Measurements from ENCODE around the gene WDR3.

The WDR3 gene

DNA sequence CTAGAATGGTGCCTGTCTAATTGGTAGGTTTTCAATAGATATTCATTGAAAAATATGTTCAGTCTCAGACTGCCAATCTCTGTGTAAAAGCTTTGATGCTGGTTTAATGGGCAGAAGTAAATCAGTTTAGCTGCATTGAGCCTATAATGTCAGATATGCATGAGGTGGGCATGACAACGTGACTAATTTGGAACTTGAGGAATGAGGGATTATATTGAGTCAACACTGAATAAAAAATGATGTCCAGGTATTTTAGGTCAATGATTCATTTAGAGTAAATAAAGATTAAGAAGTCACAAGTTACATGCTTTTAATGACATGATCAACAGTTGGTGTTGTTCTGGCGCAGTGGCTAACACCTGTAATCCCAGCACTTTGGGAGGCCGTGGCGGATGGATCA, 3.0 kb downstream of the WDR3 start:
- DNase-seq (ENCODE audit: low spot score) = no peak
- H3K27ac ChIP-seq (replicated peaks; ENCODE audit: low read length) = no peak overlapping the region
- no peak overlapping the region for H3K9ac ChIP-seq (ENCODE audit: low read depth, low read length, poor library complexity)
- H3K4me3 ChIP-seq (ENCODE audit: low read length in 2 of 2) = no peak overlapping the region
- no CpG with 5 or more reads among the region's 4 CpGs for WGBS, 2 donors (ENCODE audit: extremely low coverage in 2 of 2, insufficient read length in 2 of 2, insufficient replicate concordance in 1 of 2)
- no peak overlapping the region for H4K8ac ChIP-seq (ENCODE audit: low read depth, low read length)
- H3K23ac ChIP-seq (ENCODE audit: low read depth, low read length, poor library complexity) = no peak overlapping the region
- no peak overlapping the region for H2BK15ac ChIP-seq (ENCODE audit: low read length)
- H3K27me3 ChIP-seq (ENCODE audit: control insufficient read depth in 3 of 3, insufficient read depth in 3 of 3, low read depth in 1 of 3, low read length in 3 of 3) = no peaks in the 10 kb centered on the region
- H3K18ac ChIP-seq (ENCODE audit: low read length) = no peak overlapping the region
- peaks cover 2 to 52% of the 10 kb centered on the region in 2 donors for H3K36me3 ChIP-seq (replicated peaks in 1 of 2; ENCODE audit: control insufficient read depth in 2 of 2, insufficient read depth in 2 of 2, low read length in 2 of 2)
- peaks cover 9% of the 10 kb centered on the region for H3K79me1 ChIP-seq (ENCODE audit: low read depth, low read length)
- H2BK120ac ChIP-seq (ENCODE audit: low read depth, low read length) = no peak overlapping the region
- H3K4ac ChIP-seq (ENCODE audit: low read length) = no peak overlapping the region
- no peak overlapping the region for H2AFZ ChIP-seq (ENCODE audit: low read length)
- no peak overlapping the region for H2AK5ac ChIP-seq (ENCODE audit: low read depth, low read length)
- H3K4me2 ChIP-seq (ENCODE audit: insufficient read depth, low read length, poor library complexity, severe bottlenecking) = no peak overlapping the region
- H3K14ac ChIP-seq (ENCODE audit: low read length) = no peak overlapping the region
- peaks cover 0 to 2% of the 10 kb centered on the region in 2 donors for H3K9me3 ChIP-seq (replicated peaks in 1 of 2; ENCODE audit: control insufficient read depth in 2 of 2, insufficient read depth in 1 of 2, low read depth in 1 of 2, low read length in 2 of 2)
- peaks cover 5 to 9% of the 10 kb centered on the region in 2 donors for H3K4me1 ChIP-seq (ENCODE audit: control insufficient read depth in 2 of 2, insufficient read depth in 1 of 2, low read depth in 1 of 2, low read length in 2 of 2)
- H2BK5ac ChIP-seq (ENCODE audit: low read length) = no peak overlapping the region
- H2BK12ac ChIP-seq (ENCODE audit: low read length) = no peak overlapping the region
- no peak overlapping the region for H4K91ac ChIP-seq (ENCODE audit: low read depth, low read length, poor library complexity)

DNA sequence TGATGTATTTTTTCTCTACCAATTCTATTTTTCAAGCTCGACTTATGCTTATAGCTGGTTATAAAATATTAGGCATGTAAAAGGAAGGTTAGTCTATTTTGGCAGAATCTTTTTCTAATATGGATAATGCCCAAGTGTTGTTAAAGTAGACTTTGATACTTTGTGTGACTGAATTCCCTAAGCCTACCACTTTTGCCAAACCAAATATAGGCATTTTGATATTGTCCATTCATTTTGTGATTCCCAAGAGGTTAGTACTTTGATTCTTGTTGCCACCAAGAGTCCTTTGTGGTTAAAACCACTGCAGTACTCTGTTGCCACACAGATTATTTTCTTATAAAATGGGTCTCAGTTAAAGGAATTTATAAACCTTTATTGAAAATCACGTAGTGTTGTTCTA, 4.2 kb downstream of the WDR3 start:
- peaks cover 2 to 9% of the 10 kb centered on the region in 2 donors for H3K4me1 ChIP-seq (ENCODE audit: control insufficient read depth in 2 of 2, insufficient read depth in 1 of 2, low read depth in 1 of 2, low read length in 2 of 2)
- H3K9me3 ChIP-seq (replicated peaks in 1 of 2; ENCODE audit: control insufficient read depth in 2 of 2, insufficient read depth in 1 of 2, low read depth in 1 of 2, low read length in 2 of 2) = peaks cover 0 to 2% of the 10 kb centered on the region in 2 donors
- H3K18ac ChIP-seq (ENCODE audit: low read length) = no peak overlapping the region
- peaks cover 8 to 64% of the 10 kb centered on the region in 2 donors for H3K36me3 ChIP-seq (replicated peaks in 1 of 2; ENCODE audit: control insufficient read depth in 2 of 2, insufficient read depth in 2 of 2, low read length in 2 of 2)
- no peak overlapping the region for H2BK12ac ChIP-seq (ENCODE audit: low read length)
- H3K14ac ChIP-seq (ENCODE audit: low read length) = no peak overlapping the region
- no peak overlapping the region for H3K4ac ChIP-seq (ENCODE audit: low read length)
- 100% methylated on average over 1 of the region's 2 CpGs; no CpG with 5 or more reads in 1 of the 2 donors for WGBS, 2 donors (ENCODE audit: extremely low coverage in 2 of 2, insufficient read length in 2 of 2, insufficient replicate concordance in 1 of 2)
- no peaks in the 10 kb centered on the region for H3K27me3 ChIP-seq (ENCODE audit: control insufficient read depth in 3 of 3, insufficient read depth in 3 of 3, low read depth in 1 of 3, low read length in 3 of 3)
- no peak overlapping the region for H2BK15ac ChIP-seq (ENCODE audit: low read length)
- H3K4me3 ChIP-seq (ENCODE audit: low read length in 2 of 2) = no peak overlapping the region
- no peak overlapping the region for H4K91ac ChIP-seq (ENCODE audit: low read depth, low read length, poor library complexity)
- H2BK5ac ChIP-seq (ENCODE audit: low read length) = no peak overlapping the region
- H2AK5ac ChIP-seq (ENCODE audit: low read depth, low read length) = no peak overlapping the region
- H2AFZ ChIP-seq (ENCODE audit: low read length) = no peak overlapping the region
- no peak overlapping the region for H3K4me2 ChIP-seq (ENCODE audit: insufficient read depth, low read length, poor library complexity, severe bottlenecking)
- H2BK120ac ChIP-seq (ENCODE audit: low read depth, low read length) = no peak overlapping the region
- no peak overlapping the region for H3K9ac ChIP-seq (ENCODE audit: low read depth, low read length, poor library complexity)
- peaks cover 9% of the 10 kb centered on the region for H3K79me1 ChIP-seq (ENCODE audit: low read depth, low read length)
- no peak overlapping the region for H3K23ac ChIP-seq (ENCODE audit: low read depth, low read length, poor library complexity)
- DNase-seq (ENCODE audit: low spot score) = no peak
- no peak overlapping the region for H4K8ac ChIP-seq (ENCODE audit: low read depth, low read length)
- no peak overlapping the region for H3K27ac ChIP-seq (replicated peaks; ENCODE audit: low read length)

DNA sequence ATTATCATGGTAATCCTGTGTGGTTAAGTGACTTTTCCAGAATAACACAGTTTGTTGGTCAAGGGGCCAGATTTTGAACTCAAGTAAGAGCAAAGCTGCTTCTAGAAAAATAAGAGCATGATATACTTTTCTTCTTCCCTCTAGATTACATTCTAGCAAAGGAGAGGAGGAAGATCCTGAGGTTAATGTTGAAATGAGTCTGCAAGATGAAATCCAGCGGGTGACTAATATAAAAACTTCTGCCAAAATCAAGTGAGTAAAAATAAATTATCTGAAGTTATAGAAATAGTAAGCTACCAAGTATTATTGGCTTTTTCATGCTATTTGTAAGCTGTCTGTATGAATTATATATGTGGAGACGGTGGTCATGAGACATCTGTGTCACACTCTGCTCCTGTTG, 12.8 kb downstream of the WDR3 start:
- Histone ChIP-seq H3K9me3 (replicated peaks in 1 of 2; ENCODE audit: control insufficient read depth in 2 of 2, insufficient read depth in 1 of 2, low read depth in 1 of 2, low read length in 2 of 2) (no peaks in the 10 kb centered on the region), H2BK5ac (ENCODE audit: low read length) (no peak overlapping the region), H3K27ac (replicated peaks; ENCODE audit: low read length) (no peak overlapping the region), H3K79me1 (ENCODE audit: low read depth, low read length) (no peaks in the 10 kb centered on the region), H3K9ac (ENCODE audit: low read depth, low read length, poor library complexity) (no peak overlapping the region), H2BK12ac (ENCODE audit: low read length) (no peak overlapping the region), H2AFZ (ENCODE audit: low read length) (no peak overlapping the region), H3K4ac (ENCODE audit: low read length) (no peak overlapping the region), H4K91ac (ENCODE audit: low read depth, low read length, poor library complexity) (no peak overlapping the region), H3K23ac (ENCODE audit: low read depth, low read length, poor library complexity) (no peak overlapping the region), H4K8ac (ENCODE audit: low read depth, low read length) (no peak overlapping the region), H2BK15ac (ENCODE audit: low read length) (no peak overlapping the region), H3K4me3 (ENCODE audit: low read length in 2 of 2) (no peak overlapping the region), H3K14ac (ENCODE audit: low read length) (no peak overlapping the region), H3K4me1 (ENCODE audit: control insufficient read depth in 2 of 2, insufficient read depth in 1 of 2, low read depth in 1 of 2, low read length in 2 of 2) (no peaks in the 10 kb centered on the region), H2BK120ac (ENCODE audit: low read depth, low read length) (no peak overlapping the region), H2AK5ac (ENCODE audit: low read depth, low read length) (no peak overlapping the region), H3K27me3 (ENCODE audit: control insufficient read depth in 3 of 3, insufficient read depth in 3 of 3, low read depth in 1 of 3, low read length in 3 of 3) (no peaks in the 10 kb centered on the region), H3K36me3 (replicated peaks in 1 of 2; ENCODE audit: control insufficient read depth in 2 of 2, insufficient read depth in 2 of 2, low read length in 2 of 2) (peaks cover 21 to 98% of the 10 kb centered on the region in 2 donors), H3K4me2 (ENCODE audit: insufficient read depth, low read length, poor library complexity, severe bottlenecking) (no peak overlapping the region), H3K18ac (ENCODE audit: low read length) (no peak overlapping the region)
- WGBS, 2 donors (ENCODE audit: extremely low coverage in 2 of 2, insufficient read length in 2 of 2, insufficient replicate concordance in 1 of 2) = no CpG with 5 or more reads among the region's 2 CpGs
- DNase-seq (ENCODE audit: low spot score) = no peak

DNA sequence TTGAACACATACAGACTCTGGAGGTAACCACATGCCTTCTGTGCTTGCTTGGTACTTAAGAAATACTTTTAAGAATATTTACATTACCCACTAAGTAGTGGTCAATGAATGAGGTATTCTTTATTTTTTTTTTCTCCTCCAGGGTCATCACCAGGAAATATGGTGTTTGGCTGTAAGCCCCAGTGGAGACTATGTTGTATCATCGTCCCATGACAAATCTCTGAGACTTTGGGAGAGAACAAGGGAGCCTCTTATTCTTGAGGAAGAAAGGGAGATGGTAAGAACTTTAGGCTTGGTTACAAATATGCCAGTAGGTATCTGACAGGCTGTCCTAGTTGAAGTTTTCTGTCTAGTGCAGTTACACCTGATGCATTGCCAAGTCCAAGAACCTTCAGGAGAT, 22.8 kb downstream of the WDR3 start:
- Histone ChIP-seq H2BK5ac (ENCODE audit: low read length) (no peak overlapping the region), H3K79me1 (ENCODE audit: low read depth, low read length) (no peaks in the 10 kb centered on the region), H3K4me3 (ENCODE audit: low read length in 2 of 2) (no peak overlapping the region), H2BK12ac (ENCODE audit: low read length) (no peak overlapping the region), H3K23ac (ENCODE audit: low read depth, low read length, poor library complexity) (no peak overlapping the region), H3K9ac (ENCODE audit: low read depth, low read length, poor library complexity) (no peak overlapping the region), H3K18ac (ENCODE audit: low read length) (no peak overlapping the region), H3K4me2 (ENCODE audit: insufficient read depth, low read length, poor library complexity, severe bottlenecking) (no peak overlapping the region), H3K4ac (ENCODE audit: low read length) (no peak overlapping the region), H3K27me3 (ENCODE audit: control insufficient read depth in 3 of 3, insufficient read depth in 3 of 3, low read depth in 1 of 3, low read length in 3 of 3) (no peaks in the 10 kb centered on the region), H3K14ac (ENCODE audit: low read length) (no peak overlapping the region), H2AK5ac (ENCODE audit: low read depth, low read length) (no peak overlapping the region), H2AFZ (ENCODE audit: low read length) (no peak overlapping the region), H3K4me1 (ENCODE audit: control insufficient read depth in 2 of 2, insufficient read depth in 1 of 2, low read depth in 1 of 2, low read length in 2 of 2) (no peaks in the 10 kb centered on the region), H4K8ac (ENCODE audit: low read depth, low read length) (no peak overlapping the region), H4K91ac (ENCODE audit: low read depth, low read length, poor library complexity) (no peak overlapping the region), H2BK15ac (ENCODE audit: low read length) (no peak overlapping the region), H2BK120ac (ENCODE audit: low read depth, low read length) (no peak overlapping the region), H3K27ac (replicated peaks; ENCODE audit: low read length) (no peak overlapping the region), H3K36me3 (replicated peaks in 1 of 2; ENCODE audit: control insufficient read depth in 2 of 2, insufficient read depth in 2 of 2, low read length in 2 of 2) (peaks cover 10 to 100% of the 10 kb centered on the region in 2 donors), H3K9me3 (replicated peaks in 1 of 2; ENCODE audit: control insufficient read depth in 2 of 2, insufficient read depth in 1 of 2, low read depth in 1 of 2, low read length in 2 of 2) (no peaks in the 10 kb centered on the region)
- no peak for DNase-seq (ENCODE audit: low spot score)
- WGBS, 2 donors (ENCODE audit: extremely low coverage in 2 of 2, insufficient read length in 2 of 2, insufficient replicate concordance in 1 of 2) = no CpG with 5 or more reads among the region's 1 CpG
